Right lobe of liver (tissue), 4 donors: Measurements from ENCODE around the gene REXO1.

Experiments
- POLR2A ChIP-seq: fragments of 450-650 bp; IDR thresholded peaks from one replicate; pipeline ENCODE4 v1.6.1; 2017; ENCODE audit warnings: antibody characterized with exemption, mild to moderate bottlenecking
- TF ChIP-seq, protein P1 (sequence below), 4 donors: fragments of 200-600 bp in 3 of 4; fragments of 450-650 bp in 1 of 4; IDR thresholded peaks; one replicate each; pipeline versions ENCODE4 v1.5.1 to v1.8.0; 2016 to 2022; ENCODE audit warnings: antibody characterized with exemption in 4 of 4, mild to moderate bottlenecking in 2 of 4
- donor health status: DM: no; HTN: no; CAD: no.
- donor health status: DM: no; HTN: no; CAD: no.
- donor health status: DM: no; HTN: yes; CAD: no.

DNA sequence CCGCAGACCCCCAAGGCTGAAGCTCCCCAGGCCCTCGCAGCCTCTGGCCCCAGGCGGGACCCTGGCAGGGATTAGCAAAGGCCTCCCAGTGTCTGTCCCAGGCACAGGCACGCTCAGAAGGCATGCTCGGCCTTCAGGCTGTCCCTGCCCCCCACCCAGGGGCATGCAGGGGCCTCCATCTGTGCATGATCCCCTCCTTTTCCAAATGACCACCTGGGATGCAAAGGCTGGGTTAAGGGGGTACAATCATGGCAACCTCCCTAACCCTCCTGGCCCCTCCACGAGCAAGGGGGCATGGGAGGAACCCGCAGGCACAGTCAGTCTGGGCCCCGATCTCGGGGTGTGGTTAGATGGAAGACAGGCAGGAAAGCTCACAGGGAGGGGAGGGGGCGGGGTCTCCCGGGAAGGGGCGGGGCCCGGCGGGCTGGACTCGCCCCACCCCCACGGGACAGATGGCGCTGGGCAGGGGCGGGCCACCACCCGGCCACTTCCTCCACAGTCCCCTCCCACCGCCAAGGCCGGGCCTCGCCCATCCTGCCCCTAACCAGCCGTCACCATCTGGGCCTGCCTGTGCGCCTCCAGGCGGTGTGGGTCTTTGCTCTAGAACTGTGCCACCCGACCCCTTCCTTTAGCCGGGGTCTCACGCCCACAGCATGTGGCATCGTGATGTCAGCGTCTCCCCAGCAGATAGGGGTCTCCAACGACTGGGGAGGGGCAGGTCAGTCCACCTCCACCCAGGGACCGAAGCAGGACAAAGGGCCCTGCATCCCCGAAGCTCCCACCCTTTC is 7.0 kb upstream of the REXO1 start:
- TF ChIP-seq POLR2A: peak; percentile 50
- TF ChIP-seq, protein P1, sequence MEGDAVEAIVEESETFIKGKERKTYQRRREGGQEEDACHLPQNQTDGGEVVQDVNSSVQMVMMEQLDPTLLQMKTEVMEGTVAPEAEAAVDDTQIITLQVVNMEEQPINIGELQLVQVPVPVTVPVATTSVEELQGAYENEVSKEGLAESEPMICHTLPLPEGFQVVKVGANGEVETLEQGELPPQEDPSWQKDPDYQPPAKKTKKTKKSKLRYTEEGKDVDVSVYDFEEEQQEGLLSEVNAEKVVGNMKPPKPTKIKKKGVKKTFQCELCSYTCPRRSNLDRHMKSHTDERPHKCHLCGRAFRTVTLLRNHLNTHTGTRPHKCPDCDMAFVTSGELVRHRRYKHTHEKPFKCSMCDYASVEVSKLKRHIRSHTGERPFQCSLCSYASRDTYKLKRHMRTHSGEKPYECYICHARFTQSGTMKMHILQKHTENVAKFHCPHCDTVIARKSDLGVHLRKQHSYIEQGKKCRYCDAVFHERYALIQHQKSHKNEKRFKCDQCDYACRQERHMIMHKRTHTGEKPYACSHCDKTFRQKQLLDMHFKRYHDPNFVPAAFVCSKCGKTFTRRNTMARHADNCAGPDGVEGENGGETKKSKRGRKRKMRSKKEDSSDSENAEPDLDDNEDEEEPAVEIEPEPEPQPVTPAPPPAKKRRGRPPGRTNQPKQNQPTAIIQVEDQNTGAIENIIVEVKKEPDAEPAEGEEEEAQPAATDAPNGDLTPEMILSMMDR (IDR thresholded peaks at IDR 0.05): no peak
